ENCODE results near the gene BEX5. TPM values are rescaled to one million over a fixed set of nuclear protein-coding genes. Genes with fewer than 3 reads are reported as not detected.

Gene BEX5
- total and polyA plus RNA-seq, 2 of the 8 experiments (the other 6 are each of a cell fraction or from before 2014, with no cell fraction given) = 0.15 to 9.9 TPM

DNA sequence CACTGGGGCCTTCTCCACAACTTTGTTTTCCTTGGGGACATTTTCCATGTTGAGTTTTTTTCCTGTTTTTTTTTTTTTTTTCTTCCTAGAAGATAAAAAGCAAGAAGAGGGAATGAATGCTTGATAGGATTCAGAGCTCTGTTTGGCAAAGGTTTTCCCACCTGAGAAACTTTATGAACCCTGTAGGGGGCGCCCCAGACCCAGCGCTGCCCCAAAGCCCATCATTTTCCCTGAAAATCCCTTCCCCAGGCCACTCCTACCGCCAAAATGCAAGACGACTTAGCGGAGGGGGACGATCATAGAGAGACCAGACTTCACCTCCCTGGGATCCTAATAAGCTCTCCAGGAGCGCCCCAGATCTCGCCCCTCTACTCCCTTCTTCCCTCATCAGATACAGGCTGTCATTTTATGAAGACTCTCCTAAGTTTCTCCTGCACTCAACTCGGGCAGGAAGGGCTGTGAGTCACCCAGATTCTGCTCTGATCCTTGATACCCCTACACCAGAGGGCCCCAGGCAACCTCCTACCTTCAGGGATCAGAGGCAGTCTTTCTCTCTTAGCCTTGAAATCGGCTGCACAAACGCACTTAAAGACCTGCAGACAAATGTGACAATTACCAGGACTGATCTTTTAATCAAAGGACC is 1.4 kb downstream of the BEX5 start:
- peak overlapping the region in 1 of 4 experiments; percentile 51; a peak in 1 of 8 replicates for H3K4me3 ChIP-seq (ENCODE audit: extremely low read depth in 1 of 4, insufficient read depth in 2 of 4, low read depth in 3 of 4, low read length in 4 of 4)
- H4K20me1 ChIP-seq (replicated peaks in 1 of 2; ENCODE audit: control insufficient read depth in 1 of 2, insufficient read depth in 2 of 2, low read length in 2 of 2) = no peaks in the 10 kb centered on the region
- no peak overlapping the region for H2BK5ac ChIP-seq (ENCODE audit: low read depth, low read length)
- no peaks in the 10 kb centered on the region for H3K79me1 ChIP-seq (ENCODE audit: low read depth, low read length)
- TF ChIP-seq SP1 (IDR thresholded peaks at IDR 0.05; ENCODE audit: low read depth, low read length) (no peak), EGR1 (IDR thresholded peaks at IDR 0.05; ENCODE audit: borderline replicate concordance, low read depth, low read length) (no peak), TCF12 (IDR thresholded peaks at IDR 0.05; ENCODE audit: low read depth, low read length) (no peak), CREB1 (IDR thresholded peaks at IDR 0.05) (no peak), RAD21 (IDR thresholded peaks at IDR 0.05 in 1 of 2, conservative IDR thresholded peaks at IDR 0.05 in 1 of 2; ENCODE audit: low read depth in 2 of 2, low read length in 2 of 2) (0 out of 4 replicates have a peak, but pooled peaks of 1 of the 2 experiments have one; percentile 19)
- TF ChIP-seq, protein P1, sequence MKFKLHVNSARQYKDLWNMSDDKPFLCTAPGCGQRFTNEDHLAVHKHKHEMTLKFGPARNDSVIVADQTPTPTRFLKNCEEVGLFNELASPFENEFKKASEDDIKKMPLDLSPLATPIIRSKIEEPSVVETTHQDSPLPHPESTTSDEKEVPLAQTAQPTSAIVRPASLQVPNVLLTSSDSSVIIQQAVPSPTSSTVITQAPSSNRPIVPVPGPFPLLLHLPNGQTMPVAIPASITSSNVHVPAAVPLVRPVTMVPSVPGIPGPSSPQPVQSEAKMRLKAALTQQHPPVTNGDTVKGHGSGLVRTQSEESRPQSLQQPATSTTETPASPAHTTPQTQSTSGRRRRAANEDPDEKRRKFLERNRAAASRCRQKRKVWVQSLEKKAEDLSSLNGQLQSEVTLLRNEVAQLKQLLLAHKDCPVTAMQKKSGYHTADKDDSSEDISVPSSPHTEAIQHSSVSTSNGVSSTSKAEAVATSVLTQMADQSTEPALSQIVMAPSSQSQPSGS (IDR thresholded peaks at IDR 0.05; ENCODE audit: low read length) = no peak
- H3K56ac ChIP-seq (replicated peaks; ENCODE audit: insufficient read length, low read depth, low read length) = no peak overlapping the region
- H3K79me2 ChIP-seq (ENCODE audit: control insufficient read depth in 1 of 2, insufficient read depth in 2 of 2, low read length in 2 of 2) = no peaks in the 10 kb centered on the region
- DNase-seq (ENCODE audit: low read depth in 1 of 2, low spot score in 2 of 2) (peak; percentile 3 to 48), FAIRE-seq (no peak)
- H2BK15ac ChIP-seq (ENCODE audit: low read length) = no peak overlapping the region
- H3K27ac ChIP-seq (ENCODE audit: low read depth, low read length) = no peak overlapping the region
- H3K23me2 ChIP-seq (ENCODE audit: low read depth, low read length) = peaks cover 5% of the 10 kb centered on the region
- no peaks in the 10 kb centered on the region for H3K36me3 ChIP-seq (ENCODE audit: control insufficient read depth in 2 of 4, insufficient read depth in 4 of 4, low read length in 3 of 4)
- no peak overlapping the region for H2BK20ac ChIP-seq (ENCODE audit: low read length)
- no peak overlapping the region for H4K8ac ChIP-seq (ENCODE audit: extremely low read depth, insufficient read depth, low read length)
- H3K27me3 ChIP-seq (replicated peaks in 1 of 4; ENCODE audit: control insufficient read depth in 3 of 4, extremely low read depth in 1 of 4, insufficient read depth in 3 of 4, low read length in 3 of 4) = no peaks in the 10 kb centered on the region
- H4K5ac ChIP-seq (ENCODE audit: insufficient read length, low read depth, low read length) = no peak overlapping the region
- H4K91ac ChIP-seq (replicated peaks; ENCODE audit: insufficient read length, low read length) = no peak overlapping the region
- no peak overlapping the region for H3K23ac ChIP-seq (ENCODE audit: insufficient read length)
- ChIA-PET CTCF (ENCODE audit: partially characterized antibody) (interaction anchor here (1.2 kb wide), 1 partner anchor 23 kb away, joined by 3 read pairs; no protein-coding TSS in a partner anchor), POLR2A (ENCODE audit: partially characterized antibody) (no interaction called here)
- WGBS, 2 experiments (ENCODE audit: extremely low coverage in 1 of 2, insufficient coverage in 1 of 2, insufficient read length in 1 of 2, insufficient replicate concordance in 2 of 2, low coverage in 1 of 2, low lambda C conversion rate in 2 of 2, missing lambda C conversion rate in 1 of 2) = 62% methylated on average over 8 of the region's 11 CpGs; no CpG with 5 or more reads in 1 of the 2 experiments
- no peak overlapping the region for H2BK12ac ChIP-seq (ENCODE audit: low read depth, low read length)
- H3K18ac ChIP-seq (ENCODE audit: extremely low read depth, low read length) = no peak overlapping the region
- H2AK5ac ChIP-seq (ENCODE audit: low read depth, low read length) = no peak overlapping the region
- peaks cover 6 to 28% of the 10 kb centered on the region in 2 experiments; a peak in 3 of 4 replicates for H3K9me3 ChIP-seq (ENCODE audit: insufficient read depth in 2 of 2, low read depth in 1 of 2, low read length in 1 of 2)
- no peak overlapping the region for H2BK120ac ChIP-seq (replicated peaks; ENCODE audit: low read depth, low read length)
- no peak overlapping the region for H2AFZ ChIP-seq (ENCODE audit: low read length)
- H3K4ac ChIP-seq (replicated peaks; ENCODE audit: insufficient read length, low read depth, low read length) = no peak overlapping the region
- peak overlapping the region in 1 of 2 experiments; percentile 80; a peak in 2 of 4 replicates for H3K4me2 ChIP-seq (ENCODE audit: insufficient read depth in 1 of 2, low read depth in 2 of 2, low read length in 2 of 2)
- no peak overlapping the region for H3K14ac ChIP-seq (ENCODE audit: insufficient read length)
- no peaks in the 10 kb centered on the region for H3K4me1 ChIP-seq (replicated peaks in 1 of 4; ENCODE audit: control insufficient read depth in 3 of 4, insufficient read depth in 4 of 4, low read length in 3 of 4)
- H3K9ac ChIP-seq (replicated peaks in 1 of 4; ENCODE audit: extremely low read depth in 1 of 4, low read depth in 3 of 4, low read length in 3 of 4) = no peak overlapping the region

Measured in H1 (cell line).